HFF-Myc (cell line): ENCODE data around the gene MT3.

Experiments
- DNase-seq: peaks from one replicate; pipeline ENCODE4 v3.0.0-alpha.2; 2011; ENCODE audit warnings: low read depth; ENCODE audit errors: extremely low read depth
- H3K4me3 ChIP-seq: replicated peaks from 2 replicates; pipeline ENCODE4 v1.5.1; 2011; ENCODE audit warnings: low read depth, mild to moderate bottlenecking, control low read depth, low read length
- TF ChIP-seq, protein P1 (sequence below): IDR thresholded peaks from 2 replicates; pipeline ENCODE4 v1.5.1; 2012; ENCODE audit warnings: mild to moderate bottlenecking, low read depth, low read length, control low read depth; ENCODE audit errors: missing control alignments

The MT3 gene

DNA sequence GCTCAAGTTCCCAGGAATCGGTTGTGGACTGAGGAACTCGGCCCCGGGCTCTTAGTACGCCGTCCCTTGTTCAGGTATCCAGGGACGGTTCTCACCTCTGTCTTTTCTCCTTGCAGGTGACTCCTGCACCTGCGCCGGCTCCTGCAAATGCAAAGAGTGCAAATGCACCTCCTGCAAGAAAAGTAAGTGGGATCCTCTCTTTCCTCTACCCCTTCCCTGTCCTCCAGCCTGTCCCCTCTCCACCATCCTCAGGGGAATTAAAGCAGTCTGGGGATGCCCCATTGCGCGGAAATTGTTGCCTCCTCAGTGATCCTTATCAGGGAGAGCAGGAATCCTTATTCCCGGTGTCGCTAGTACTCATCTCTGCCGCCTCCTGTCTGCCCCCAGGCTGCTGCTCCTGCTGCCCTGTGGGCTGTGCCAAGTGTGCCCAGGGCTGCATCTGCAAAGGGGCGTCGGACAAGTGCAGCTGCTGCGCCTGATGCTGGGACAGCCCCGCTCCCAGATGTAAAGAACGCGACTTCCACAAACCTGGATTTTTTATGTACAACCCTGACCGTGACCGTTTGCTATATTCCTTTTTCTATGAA is 19.6 kb downstream of the MT3 start:
- TF ChIP-seq, protein P1, sequence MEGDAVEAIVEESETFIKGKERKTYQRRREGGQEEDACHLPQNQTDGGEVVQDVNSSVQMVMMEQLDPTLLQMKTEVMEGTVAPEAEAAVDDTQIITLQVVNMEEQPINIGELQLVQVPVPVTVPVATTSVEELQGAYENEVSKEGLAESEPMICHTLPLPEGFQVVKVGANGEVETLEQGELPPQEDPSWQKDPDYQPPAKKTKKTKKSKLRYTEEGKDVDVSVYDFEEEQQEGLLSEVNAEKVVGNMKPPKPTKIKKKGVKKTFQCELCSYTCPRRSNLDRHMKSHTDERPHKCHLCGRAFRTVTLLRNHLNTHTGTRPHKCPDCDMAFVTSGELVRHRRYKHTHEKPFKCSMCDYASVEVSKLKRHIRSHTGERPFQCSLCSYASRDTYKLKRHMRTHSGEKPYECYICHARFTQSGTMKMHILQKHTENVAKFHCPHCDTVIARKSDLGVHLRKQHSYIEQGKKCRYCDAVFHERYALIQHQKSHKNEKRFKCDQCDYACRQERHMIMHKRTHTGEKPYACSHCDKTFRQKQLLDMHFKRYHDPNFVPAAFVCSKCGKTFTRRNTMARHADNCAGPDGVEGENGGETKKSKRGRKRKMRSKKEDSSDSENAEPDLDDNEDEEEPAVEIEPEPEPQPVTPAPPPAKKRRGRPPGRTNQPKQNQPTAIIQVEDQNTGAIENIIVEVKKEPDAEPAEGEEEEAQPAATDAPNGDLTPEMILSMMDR = no peak
- no peak for DNase-seq
- H3K4me3 ChIP-seq = peak overlapping the region; percentile 94

DNA sequence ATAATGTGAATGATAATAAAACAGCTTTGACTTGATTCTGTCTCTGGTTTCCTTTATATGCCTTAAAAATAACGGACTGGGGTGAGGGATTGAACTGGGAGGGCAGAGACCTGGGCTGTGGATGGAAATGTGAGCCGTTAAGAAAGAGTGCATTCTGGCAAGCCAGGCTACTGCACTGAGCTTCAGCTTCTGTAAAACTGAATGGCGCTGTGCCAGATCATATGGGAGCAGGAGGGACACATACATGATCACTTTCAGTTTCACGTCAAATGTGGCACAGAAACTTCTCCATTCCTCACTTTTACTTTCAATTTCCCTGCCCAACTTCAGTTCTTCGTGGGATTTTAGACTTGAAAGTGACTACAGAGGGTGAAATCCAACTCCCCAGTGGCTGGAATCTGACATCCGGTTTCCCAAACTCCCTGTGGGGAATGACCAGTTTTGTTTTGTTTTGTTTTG is 20.2 kb downstream of the MT3 start:
- peak overlapping the region; percentile 94 for H3K4me3 ChIP-seq
- TF ChIP-seq, protein P1 = no peak
- no peak for DNase-seq

DNA sequence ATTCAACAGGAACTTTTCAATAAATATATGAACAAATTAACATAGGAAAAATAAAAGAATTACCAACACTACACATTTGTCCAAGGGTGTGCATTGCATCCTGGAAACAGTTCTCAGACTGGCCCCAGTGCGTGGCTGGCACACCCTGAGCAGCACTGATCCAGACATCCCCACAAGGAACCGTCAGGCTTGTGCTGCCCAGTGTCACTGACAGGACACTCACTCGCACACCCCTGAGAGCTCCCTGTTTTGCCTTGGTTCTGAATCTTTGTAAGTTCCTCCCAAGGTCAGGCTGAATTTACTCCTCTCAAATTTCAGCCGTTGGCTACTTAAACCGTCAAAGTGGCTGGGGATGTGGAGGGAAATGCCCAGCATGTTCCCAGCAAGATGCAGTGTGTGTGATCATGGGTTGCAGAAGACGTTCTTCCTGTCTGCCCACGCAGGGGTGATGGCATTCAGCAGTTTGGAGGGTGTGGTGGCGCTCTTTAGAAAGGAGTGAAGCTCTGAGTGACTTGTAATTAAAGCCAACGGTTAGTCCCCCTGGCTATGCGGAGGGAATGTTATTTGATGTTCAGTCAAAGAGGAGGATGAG is 20.8 kb downstream of the MT3 start:
- H3K4me3 ChIP-seq = peak overlapping the region; percentile 94
- no peak for DNase-seq
- TF ChIP-seq, protein P1 = no peak

DNA sequence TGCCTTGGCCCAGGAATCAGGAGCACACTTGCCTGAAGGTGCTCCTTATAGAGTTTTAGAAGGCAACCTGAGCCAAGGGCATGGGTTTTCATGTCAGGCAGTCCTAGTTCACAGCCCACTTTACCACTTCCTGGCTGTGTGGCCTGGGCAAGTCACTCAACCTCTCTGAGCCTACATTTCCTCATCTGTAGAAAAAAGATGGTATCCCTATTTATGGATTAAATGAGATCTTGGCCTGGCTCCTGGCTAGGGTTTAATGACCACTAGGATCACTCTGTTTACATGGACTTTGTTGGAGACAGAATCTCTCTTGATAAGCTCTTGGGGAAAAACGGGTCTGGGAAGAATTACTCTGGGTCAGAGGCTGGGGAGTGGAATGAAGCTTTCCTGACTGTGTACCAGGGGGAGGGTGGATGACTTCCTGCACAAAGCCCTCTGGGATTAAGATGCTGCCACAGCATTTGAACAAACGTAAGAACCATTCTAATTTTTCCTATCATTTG is 21.3 kb downstream of the MT3 start:
- TF ChIP-seq, protein P1 = no peak
- H3K4me3 ChIP-seq = peak overlapping the region; percentile 94
- DNase-seq = no peak

DNA sequence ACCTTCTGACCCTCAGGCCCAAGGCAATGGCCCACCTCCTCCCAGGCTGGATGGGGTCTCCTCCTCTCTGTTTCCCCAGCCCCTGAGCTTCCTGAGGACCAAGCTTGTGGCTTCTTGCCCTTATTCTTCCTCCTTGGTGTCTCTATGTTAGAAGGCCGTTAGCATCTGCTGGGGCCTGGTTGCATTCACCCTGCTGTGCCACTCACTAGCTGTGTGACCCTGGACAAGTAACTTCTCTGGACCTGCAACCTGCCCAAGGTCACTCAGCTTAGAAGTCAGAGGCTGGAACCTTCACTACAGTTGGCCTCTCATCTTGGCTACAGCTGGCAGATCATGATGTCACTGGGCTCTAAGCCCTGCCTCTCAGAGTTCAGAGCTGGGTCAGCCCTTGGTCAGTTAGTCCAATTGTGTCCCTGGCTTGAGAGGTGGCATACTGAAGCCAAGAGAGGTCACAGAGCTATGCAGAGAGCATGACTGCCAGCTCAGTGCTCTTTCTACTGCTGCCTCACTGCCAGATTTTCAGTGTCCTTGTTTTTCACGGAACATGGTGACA is 22.0 kb downstream of the MT3 start:
- no peak for DNase-seq
- H3K4me3 ChIP-seq = no peak overlapping the region

DNA sequence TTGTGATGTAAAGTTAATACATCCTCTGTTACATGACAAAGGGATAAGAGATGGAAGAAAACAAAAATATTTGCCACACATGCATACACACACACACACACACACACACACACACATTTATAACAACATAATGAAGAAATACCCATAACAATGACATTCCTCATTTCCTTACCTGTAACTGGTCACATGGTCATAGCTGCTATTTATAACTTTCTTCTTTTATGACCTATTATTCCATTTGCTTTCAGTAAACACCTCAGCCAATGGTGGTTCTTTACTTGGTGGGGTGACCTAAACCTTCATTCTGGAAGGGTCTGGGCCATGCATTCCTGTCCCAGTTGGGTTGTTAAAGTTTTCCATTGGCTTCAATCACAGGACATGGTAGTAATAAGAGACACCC is 24.4 kb downstream of the MT3 start:
- no peak overlapping the region for H3K4me3 ChIP-seq
- TF ChIP-seq, protein P1 = no peak
- DNase-seq = no peak

More for the DNA sequence above, 22.0 kb downstream of the MT3 start:
- TF ChIP-seq, protein P1 = no peak
